ENCODE results near the gene TRPC6.

Gene TRPC6

DNA sequence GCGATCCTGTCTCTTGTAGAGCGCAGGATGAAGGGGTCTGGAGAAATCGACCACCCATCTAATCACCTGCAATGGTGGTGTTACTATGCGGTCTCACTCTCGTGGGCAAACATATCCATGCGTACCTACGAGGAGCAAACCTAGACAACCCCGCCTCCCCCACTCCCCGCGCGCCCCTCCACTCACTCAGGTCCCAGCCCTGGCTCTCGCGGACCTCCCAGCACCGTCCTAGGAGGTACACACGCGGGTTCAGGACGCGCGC, 887 bp downstream of the TRPC6 start:
- no peak overlapping the region for H3K9ac ChIP-seq (ENCODE audit: low read depth, low read length, poor library complexity, severe bottlenecking)
- H3K4me1 ChIP-seq (ENCODE audit: insufficient read depth, low read length, poor library complexity, severe bottlenecking), result no peaks in the 10 kb centered on the region
- H3K4me3 ChIP-seq (ENCODE audit: low read length, poor library complexity, severe bottlenecking), result no peak overlapping the region
- no peak overlapping the region for H2AFZ ChIP-seq (ENCODE audit: low read length)
- H4K20me1 ChIP-seq (ENCODE audit: insufficient read depth, low read length, poor library complexity, severe bottlenecking), result no peaks in the 10 kb centered on the region
- H3K36me3 ChIP-seq (ENCODE audit: insufficient read depth, low read length), result no peaks in the 10 kb centered on the region
- no peaks in the 10 kb centered on the region for H3K79me2 ChIP-seq (ENCODE audit: insufficient read depth, low read length)
- H3K9me2 ChIP-seq (replicated peaks; ENCODE audit: low read depth, low read length), result no peaks in the 10 kb centered on the region
- TF ChIP-seq EZH2phosphoT487 (IDR thresholded peaks at IDR 0.05; ENCODE audit: borderline replicate concordance) (no peak), CTCF (conservative IDR thresholded peaks at IDR 0.05; ENCODE audit: low read length) (no peak)
- no peaks in the 10 kb centered on the region for H3K27me3 ChIP-seq (ENCODE audit: insufficient read depth, low read length, poor library complexity, severe bottlenecking)
- H3F3A ChIP-seq (ENCODE audit: low read depth), result no peaks in the 10 kb centered on the region
- no peaks in the 10 kb centered on the region for H3K9me3 ChIP-seq (ENCODE audit: insufficient read depth, low read depth, low read length)
- H3K4me2 ChIP-seq (ENCODE audit: low read depth, low read length, poor library complexity, severe bottlenecking), result no peak overlapping the region

GRCh38 chr11:101582236-101582988, 1.4 kb downstream of the TRPC6 start:
- Histone ChIP-seq H4K20me1 (ENCODE audit: insufficient read depth, low read length, poor library complexity, severe bottlenecking) (no peaks in the 10 kb centered on the region), H3K9me3 (ENCODE audit: insufficient read depth, low read depth, low read length) (no peaks in the 10 kb centered on the region), H3K4me2 (ENCODE audit: low read depth, low read length, poor library complexity, severe bottlenecking) (no peak overlapping the region), H3K79me2 (ENCODE audit: insufficient read depth, low read length) (no peaks in the 10 kb centered on the region), H3K9me2 (replicated peaks; ENCODE audit: low read depth, low read length) (no peaks in the 10 kb centered on the region), H3K9ac (ENCODE audit: low read depth, low read length, poor library complexity, severe bottlenecking) (no peak overlapping the region), H3K27me3 (ENCODE audit: insufficient read depth, low read length, poor library complexity, severe bottlenecking) (no peaks in the 10 kb centered on the region), H3K4me3 (ENCODE audit: low read length, poor library complexity, severe bottlenecking) (no peak overlapping the region), H3K36me3 (ENCODE audit: insufficient read depth, low read length) (no peaks in the 10 kb centered on the region), H3K4me1 (ENCODE audit: insufficient read depth, low read length, poor library complexity, severe bottlenecking) (no peaks in the 10 kb centered on the region), H3F3A (ENCODE audit: low read depth) (no peaks in the 10 kb centered on the region), H2AFZ (ENCODE audit: low read length) (no peak overlapping the region)
- TF ChIP-seq CTCF (conservative IDR thresholded peaks at IDR 0.05; ENCODE audit: low read length) (no peak), EZH2phosphoT487 (IDR thresholded peaks at IDR 0.05; ENCODE audit: borderline replicate concordance) (no peak)

DNA sequence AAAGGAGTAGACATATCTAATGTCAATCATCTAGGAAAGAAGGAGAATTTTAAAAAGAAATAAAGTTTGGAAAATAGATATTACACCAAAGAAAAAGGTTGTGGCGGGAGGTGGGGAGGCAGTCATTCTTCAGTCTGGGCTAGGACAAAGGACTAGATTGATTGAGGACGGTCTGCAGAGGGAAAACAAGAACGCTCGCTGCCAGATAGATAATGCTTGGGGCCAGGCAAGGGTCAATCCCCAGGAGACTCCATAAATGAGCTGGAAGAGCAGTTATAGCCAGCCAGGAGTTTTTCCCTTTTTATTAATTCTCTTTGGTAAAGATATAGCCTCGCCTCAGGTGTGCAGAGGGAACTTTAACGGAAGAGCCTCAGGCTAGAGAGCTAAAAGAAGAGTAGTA, 6.3 kb downstream of the TRPC6 start:
- Histone ChIP-seq H3K4me2 (ENCODE audit: low read depth, low read length, poor library complexity, severe bottlenecking) (no peak overlapping the region), H3F3A (ENCODE audit: low read depth) (no peaks in the 10 kb centered on the region), H3K9ac (ENCODE audit: low read depth, low read length, poor library complexity, severe bottlenecking) (no peak overlapping the region), H3K79me2 (ENCODE audit: insufficient read depth, low read length) (no peaks in the 10 kb centered on the region), H3K4me1 (ENCODE audit: insufficient read depth, low read length, poor library complexity, severe bottlenecking) (no peaks in the 10 kb centered on the region), H3K36me3 (ENCODE audit: insufficient read depth, low read length) (no peaks in the 10 kb centered on the region), H3K9me2 (replicated peaks; ENCODE audit: low read depth, low read length) (no peaks in the 10 kb centered on the region), H2AFZ (ENCODE audit: low read length) (no peak overlapping the region), H3K9me3 (ENCODE audit: insufficient read depth, low read depth, low read length) (no peaks in the 10 kb centered on the region), H4K20me1 (ENCODE audit: insufficient read depth, low read length, poor library complexity, severe bottlenecking) (no peaks in the 10 kb centered on the region), H3K27me3 (ENCODE audit: insufficient read depth, low read length, poor library complexity, severe bottlenecking) (no peaks in the 10 kb centered on the region), H3K4me3 (ENCODE audit: low read length, poor library complexity, severe bottlenecking) (no peak overlapping the region)
- TF ChIP-seq EZH2phosphoT487 (IDR thresholded peaks at IDR 0.05; ENCODE audit: borderline replicate concordance), result no peak
- no peak for TF ChIP-seq CTCF (conservative IDR thresholded peaks at IDR 0.05; ENCODE audit: low read length)
